C1 segment of cervical spinal cord (tissue), 14 donors: ENCODE data around the gene ELAC1.

Experiments
- DNase-seq, 14 donors: peaks; one replicate each; lab custom pipeline; 2025; lab: John Stamatoyannopoulos, UW

The ELAC1 gene

GRCh38 chr18:51017140-51017879 lies 49.5 kb downstream of the ELAC1 start:
- peak in 1 of 14 donors; percentile 19 for DNase-seq

GRCh38 chr18:51020536-51020935 lies 52.7 kb downstream of the ELAC1 start:
- DNase-seq = peak in 1 of 14 donors; percentile 62

GRCh38 chr18:51021226-51021965 lies 53.6 kb downstream of the ELAC1 start:
- peak in 1 of 14 donors; percentile 32 for DNase-seq

- no peak for DNase-seq
These were observed 57.7 kb downstream of the ELAC1 start for GRCh38 chr18:51025512-51025911.

DNA sequence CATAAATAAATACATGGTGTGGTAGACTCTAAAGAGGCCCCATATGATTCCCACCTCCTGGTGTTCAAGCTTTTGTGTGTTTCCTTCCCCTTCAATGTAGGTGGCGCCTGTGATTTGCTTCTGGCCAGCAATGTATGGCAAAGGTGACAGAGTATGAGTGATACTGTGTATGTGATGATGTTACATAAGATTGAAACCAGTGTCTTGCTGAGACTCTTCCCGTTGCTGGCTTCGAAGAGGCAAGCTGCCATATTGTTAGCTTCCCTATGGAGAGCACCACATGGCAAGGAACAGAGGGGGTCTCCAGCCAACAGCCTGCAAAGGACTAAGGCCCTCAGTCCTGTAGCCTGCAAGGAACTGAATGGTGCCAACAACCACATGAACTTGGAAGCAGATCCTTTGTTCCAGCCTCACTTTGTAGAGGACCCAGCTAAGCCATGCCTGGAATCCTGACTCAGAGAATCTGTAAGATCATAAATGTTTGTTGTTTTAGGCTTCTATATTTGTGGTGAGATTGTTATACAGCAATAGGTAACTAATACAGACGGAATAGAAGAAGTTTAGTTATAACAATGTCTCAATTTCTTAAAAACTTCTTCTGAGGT lies 60.5 kb downstream of the ELAC1 start:
- DNase-seq = peak in 2 of 14 donors; percentile 36 to 95

GRCh38 chr18:51029378-51029693 lies 61.5 kb downstream of the ELAC1 start:
- DNase-seq = no peak

GRCh38 chr18:51029694-51030536 lies 62.1 kb downstream of the ELAC1 start, which contains the start of gene SMAD4:
Gene SMAD4, plus strand, starts transcription at chr18:51030213. Its CDS starts 16,834 bp downstream, at chr18:51047047.
- DNase-seq = peak; percentile 76 to 99 (median 97)

DNA sequence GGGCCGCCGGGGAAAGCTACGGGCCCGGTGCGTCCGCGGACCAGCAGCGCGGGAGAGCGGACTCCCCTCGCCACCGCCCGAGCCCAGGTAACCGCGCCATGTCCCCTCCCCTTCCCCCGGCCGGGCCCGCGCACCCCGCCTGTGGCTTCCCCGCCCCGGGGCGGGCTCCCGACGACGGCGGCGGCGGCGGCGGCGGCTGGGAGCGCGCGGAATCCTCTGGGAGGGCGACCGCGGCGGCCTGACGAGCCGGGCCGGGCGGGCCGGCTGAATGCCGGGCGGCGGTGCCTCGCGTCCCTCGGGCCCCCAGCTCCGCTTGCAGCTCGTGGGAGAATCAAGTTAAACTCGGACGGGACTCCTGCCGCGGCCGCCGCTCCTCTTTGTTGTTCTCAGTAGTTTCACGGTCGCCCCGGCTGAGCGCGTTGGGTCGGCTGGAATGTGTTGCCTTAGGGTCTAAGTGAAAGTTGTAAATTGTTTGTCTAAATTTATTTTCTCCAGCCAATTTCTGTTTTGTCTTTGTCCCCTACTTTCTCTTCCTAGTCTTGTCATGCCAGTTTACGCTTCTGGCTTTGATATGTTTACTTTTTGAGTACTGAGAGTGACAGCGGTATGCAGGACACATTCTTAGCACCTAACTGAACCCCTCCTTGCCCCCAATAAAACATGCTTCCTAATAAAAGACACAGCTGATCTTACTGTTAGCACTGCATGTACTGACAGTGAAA lies 62.9 kb downstream of the ELAC1 start:
- peak in 12 of 14 donors; percentile 39 to 88 (median 68) for DNase-seq

DNA sequence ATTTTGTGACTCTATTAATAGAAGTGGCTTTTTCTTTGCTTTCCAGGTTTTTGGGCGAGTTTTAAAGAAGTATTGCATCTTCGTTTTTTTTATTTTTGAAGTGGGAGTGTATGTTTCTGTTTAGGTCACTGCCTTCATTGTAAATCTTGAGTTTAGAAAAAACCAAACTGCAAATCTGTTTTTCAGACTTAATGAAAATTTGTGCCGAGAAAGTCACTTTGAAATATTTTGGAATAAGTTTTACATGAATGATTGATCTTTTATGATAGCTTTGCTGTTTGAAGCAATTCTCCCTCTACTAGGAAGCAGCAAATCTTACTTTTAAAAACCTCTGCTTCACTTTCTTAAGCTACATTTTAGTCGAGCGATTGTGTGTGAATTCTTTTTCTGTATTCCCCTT lies 64.4 kb downstream of the ELAC1 start:
- no peak for DNase-seq

DNA sequence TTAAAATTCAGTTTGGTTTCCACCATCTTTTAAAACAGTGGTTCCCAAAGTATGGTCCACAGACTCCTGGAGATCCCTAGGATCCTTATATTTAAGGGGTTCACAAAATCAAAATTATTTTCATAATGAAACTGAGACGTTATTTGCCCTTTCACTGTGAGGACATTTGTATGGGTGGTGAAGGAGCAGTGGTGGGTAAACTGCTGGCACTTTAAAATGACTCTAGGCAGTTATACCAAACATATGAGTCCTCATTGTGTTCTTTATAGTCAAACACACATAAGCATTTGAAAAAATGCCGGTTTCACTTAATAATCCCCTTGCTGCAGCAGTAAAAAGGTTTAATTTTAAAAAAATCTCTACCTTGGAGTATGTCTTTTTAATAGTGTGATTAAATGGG lies 69.4 kb downstream of the ELAC1 start:
- DNase-seq = no peak
